ENCODE results near the gene RAB31.

DNA sequence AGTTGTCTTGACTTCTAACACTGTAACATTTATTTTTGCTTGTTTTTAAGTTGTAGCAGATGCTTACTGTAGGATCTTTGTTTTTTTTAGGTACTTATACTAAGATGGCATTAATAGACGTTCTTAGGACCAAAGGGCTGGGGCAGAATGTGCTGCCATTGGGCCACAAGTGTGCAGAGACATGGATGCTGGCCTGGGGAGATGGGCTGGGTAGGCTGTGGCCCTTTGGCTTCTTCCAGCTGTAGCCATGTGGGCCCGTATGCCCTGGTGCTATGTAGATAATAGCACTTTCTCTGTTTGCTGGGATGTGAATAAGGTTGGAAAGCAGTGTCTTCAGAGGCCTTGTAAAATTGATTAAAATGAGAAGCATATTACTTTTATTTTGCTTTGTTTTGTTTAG lies 18.8 kb downstream of the RAB31 start:
- TF ChIP-seq POLR2AphosphoS5 (IDR thresholded peaks at IDR 0.05) = no peak
- TF ChIP-seq, protein P1, sequence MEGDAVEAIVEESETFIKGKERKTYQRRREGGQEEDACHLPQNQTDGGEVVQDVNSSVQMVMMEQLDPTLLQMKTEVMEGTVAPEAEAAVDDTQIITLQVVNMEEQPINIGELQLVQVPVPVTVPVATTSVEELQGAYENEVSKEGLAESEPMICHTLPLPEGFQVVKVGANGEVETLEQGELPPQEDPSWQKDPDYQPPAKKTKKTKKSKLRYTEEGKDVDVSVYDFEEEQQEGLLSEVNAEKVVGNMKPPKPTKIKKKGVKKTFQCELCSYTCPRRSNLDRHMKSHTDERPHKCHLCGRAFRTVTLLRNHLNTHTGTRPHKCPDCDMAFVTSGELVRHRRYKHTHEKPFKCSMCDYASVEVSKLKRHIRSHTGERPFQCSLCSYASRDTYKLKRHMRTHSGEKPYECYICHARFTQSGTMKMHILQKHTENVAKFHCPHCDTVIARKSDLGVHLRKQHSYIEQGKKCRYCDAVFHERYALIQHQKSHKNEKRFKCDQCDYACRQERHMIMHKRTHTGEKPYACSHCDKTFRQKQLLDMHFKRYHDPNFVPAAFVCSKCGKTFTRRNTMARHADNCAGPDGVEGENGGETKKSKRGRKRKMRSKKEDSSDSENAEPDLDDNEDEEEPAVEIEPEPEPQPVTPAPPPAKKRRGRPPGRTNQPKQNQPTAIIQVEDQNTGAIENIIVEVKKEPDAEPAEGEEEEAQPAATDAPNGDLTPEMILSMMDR (IDR thresholded peaks at IDR 0.05) = no peak
- no peak for TF ChIP-seq POLR2A (IDR thresholded peaks at IDR 0.05)
